Astrocyte (in vitro differentiated cells and primary cell): ENCODE data around the gene KCNQ1.

Source experiments
- EZH2 ChIP-seq: IDR thresholded peaks from 2 replicates; pipeline ENCODE4 v1.6.1; 2012; ENCODE audit warnings: mild to moderate bottlenecking, low read length, inconsistent platforms; ENCODE audit not compliant: insufficient read depth
- TF ChIP-seq, protein P1 (sequence below): IDR thresholded peaks from 2 replicates; pipeline ENCODE4 v1.5.1; 2011; ENCODE audit warnings: low read depth, mild to moderate bottlenecking, inconsistent platforms, low read length, moderate library complexity; ENCODE audit not compliant: insufficient read depth

DNA sequence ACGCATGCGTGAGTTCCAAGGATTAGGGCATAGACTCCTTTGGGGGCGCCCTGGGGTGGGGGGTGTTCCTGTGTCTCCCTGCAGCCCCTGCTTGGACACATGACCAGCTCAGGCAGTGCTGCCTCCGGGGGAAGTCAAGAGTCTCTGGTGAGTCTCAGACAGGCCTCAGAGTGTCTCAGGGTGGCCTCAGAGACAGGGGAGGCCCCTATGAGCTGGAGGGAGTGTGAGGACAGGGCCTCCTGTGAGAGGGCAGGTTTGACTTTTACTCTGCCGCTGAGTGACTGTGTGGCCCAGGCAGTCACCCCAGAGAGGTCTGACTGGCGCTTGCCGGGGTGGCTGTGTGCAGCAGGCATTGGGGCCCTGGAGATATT lies 296.2 kb downstream of the KCNQ1 start:
- TF ChIP-seq, protein P1, sequence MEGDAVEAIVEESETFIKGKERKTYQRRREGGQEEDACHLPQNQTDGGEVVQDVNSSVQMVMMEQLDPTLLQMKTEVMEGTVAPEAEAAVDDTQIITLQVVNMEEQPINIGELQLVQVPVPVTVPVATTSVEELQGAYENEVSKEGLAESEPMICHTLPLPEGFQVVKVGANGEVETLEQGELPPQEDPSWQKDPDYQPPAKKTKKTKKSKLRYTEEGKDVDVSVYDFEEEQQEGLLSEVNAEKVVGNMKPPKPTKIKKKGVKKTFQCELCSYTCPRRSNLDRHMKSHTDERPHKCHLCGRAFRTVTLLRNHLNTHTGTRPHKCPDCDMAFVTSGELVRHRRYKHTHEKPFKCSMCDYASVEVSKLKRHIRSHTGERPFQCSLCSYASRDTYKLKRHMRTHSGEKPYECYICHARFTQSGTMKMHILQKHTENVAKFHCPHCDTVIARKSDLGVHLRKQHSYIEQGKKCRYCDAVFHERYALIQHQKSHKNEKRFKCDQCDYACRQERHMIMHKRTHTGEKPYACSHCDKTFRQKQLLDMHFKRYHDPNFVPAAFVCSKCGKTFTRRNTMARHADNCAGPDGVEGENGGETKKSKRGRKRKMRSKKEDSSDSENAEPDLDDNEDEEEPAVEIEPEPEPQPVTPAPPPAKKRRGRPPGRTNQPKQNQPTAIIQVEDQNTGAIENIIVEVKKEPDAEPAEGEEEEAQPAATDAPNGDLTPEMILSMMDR: no peak
- TF ChIP-seq EZH2: no peak
